ENCODE data around the gene DUOXA2.
A peak's percentile ranks its signal among the peaks of the same experiment; 100 is the strongest.

DUOXA2 gene

DNA sequence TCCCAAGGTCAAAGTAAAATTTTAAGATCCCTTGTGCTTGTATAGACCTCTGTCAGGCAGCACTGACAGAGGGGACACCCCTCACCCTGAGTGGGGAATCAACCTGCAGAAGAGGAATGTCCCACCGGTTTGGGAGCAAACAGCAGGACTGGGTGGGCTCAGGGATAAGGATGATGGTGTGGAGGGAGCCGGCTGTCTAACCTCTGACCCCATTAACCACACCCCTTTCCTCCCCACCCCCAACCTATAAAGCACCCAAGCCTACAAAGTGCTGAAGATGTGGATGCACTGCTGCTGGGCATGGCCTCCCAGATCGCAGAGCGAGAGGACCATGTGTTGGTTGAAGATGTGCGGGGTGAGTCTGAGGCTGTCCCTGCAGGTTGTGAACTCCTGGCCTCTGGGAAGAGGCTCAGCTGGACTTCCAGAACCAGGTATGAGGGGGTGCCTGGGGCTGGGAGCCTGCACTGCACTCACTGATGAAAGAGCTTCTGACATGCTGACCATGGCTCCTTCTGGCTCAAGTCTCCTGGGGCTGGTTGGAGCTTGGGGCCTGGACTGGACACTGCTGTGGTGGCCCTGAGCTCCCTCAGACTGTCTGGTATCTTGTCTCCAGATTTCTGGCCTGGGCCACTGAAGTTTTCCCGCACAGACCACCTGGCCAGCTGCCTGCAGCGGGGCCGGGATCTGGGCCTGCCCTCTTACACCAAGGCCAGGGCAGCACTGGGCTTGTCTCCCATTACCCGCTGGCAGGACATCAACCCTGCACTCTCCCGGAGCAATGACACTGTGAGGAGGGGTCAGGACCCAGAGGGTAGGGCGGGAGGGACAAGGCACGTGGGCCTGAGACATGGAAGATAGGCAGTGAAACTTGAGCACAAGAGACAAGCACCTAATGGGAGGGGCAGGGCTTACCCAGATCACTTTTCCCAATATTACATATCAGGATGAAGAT, 25.0 kb downstream of the DUOXA2 start:
- no peak for DNase-seq

- DNase-seq = no peak
Observed at GRCh38 chr15:45139770-45140169, 25.6 kb downstream of the DUOXA2 start.

DNA sequence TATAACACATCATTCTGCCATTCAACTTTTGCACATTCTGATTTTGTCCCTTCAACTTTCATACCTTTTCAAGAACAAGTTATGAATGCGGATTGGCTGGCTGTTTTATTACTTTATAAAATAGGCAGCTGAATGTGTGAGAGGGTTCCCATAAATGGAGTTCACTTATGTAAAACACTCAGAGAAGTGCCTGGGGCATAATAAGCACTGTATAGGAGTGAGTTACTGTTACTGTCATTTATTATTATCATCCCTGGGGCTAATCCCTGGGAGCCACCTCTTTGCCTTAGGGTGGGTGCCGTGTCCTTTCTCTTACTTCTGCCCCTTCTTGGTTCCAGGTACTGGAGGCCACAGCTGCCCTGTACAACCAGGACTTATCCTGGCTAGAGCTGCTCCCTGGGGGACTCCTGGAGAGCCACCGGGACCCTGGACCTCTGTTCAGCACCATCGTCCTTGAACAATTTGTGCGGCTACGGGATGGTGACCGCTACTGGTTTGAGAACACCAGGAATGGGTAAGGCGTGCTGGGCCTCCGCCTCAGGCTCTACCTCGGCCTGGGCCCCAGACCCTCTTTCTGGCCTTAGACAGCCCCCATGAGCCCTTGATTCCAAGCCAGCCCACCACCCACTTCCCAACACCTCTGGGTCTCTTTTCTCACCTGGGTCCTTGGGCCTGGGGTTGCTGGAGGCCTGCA, 26.6 kb downstream of the DUOXA2 start:
- no peak for DNase-seq

DNA sequence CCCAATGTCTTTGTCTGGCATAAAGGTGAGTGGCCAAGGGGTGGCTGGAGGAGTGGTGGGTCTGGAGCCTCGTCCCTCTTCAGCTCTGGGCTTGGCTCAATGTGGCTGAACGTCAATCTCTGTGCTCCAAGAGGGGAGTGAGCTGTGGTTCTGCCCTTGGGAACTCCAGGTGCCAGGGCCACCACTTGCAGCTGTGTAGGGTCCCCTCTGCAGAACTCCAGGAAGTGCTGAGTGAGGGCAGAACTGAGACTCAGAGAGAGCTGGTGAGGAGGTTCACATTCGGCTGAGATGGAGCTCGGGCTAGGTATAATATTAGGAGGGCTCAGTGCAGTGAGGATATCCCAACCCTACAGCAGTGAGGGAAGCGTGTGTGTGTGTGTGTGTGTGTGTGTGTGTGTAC, 27.3 kb downstream of the DUOXA2 start:
- no peak for DNase-seq

- no peak for DNase-seq
Observed at GRCh38 chr15:45143056-45143455, 28.9 kb downstream of the DUOXA2 start.

- DNase-seq = no peak
Observed at GRCh38 chr15:45143946-45144345, 29.8 kb downstream of the DUOXA2 start.

DNA sequence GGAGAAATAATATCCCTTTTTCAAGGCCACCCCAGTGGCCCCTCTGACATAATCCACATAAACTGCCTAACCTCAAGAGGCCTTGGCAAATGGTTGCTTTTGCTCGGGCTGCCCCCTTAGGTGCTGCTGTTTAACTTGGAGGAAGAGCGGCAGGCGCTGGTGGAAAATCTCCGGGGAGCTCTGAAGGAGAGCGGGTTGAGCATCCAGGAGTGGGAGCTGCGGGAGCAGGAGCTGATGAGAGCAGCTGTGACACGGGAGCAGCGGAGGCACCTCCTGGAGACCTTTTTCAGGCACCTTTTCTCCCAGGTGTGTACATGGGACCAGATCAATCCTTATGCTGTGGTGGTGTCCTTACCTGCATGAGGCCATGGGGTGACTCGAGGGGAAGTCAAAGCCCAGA, 30.6 kb downstream of the DUOXA2 start:
- no peak for DNase-seq

GRCh38 chr15:45146405-45146804, 32.3 kb downstream of the DUOXA2 start:
- no peak for DNase-seq

GRCh38 chr15:45147606-45148005, 33.5 kb downstream of the DUOXA2 start:
- no peak for DNase-seq

GRCh38 chr15:45148076-45149059, 34.2 kb downstream of the DUOXA2 start:
- no peak for DNase-seq

DNA sequence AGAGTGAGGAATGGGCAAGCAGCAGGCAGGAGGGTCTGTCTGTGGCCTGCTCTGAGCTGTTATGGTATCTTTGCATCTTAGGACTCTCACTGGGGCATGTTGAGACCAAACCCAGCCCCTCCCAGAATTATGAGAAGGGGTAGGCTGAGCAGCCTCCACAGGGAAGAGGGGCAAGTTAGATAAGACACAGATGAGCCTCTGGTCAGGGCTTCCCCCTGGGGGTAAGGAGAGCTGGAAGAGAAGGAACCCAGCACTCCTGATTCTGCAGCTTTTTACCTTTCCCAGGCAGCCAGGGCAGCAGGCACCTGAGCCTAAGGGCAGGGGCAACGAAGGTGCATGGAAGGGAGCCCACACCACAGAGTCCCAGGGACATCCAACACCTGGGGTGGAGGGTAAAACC, 34.9 kb downstream of the DUOXA2 start:
- no peak for DNase-seq

DNA sequence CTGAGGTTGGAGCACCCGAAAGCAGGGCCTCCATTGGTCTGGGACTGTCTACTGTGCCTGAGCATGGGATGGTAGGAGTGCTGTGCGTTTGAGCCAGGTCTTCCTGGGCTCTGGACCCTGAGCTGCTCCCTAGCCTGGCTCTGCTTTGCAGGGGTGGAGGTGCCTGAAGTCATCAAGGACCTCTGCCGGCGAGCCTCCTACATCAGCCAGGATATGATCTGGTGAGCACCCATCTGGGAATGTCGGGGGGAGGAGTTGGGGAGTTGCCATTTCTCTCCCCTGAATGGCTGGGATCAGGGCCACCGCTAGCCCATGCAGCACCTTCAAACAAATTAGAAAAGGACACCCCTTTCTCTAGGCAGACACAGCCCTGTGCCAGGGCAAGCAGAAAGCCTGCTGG, 36.4 kb downstream of the DUOXA2 start:
- DNase-seq = no peak

GRCh38 chr15:45150997-45151396, 36.9 kb downstream of the DUOXA2 start:
- DNase-seq = no peak

DNA sequence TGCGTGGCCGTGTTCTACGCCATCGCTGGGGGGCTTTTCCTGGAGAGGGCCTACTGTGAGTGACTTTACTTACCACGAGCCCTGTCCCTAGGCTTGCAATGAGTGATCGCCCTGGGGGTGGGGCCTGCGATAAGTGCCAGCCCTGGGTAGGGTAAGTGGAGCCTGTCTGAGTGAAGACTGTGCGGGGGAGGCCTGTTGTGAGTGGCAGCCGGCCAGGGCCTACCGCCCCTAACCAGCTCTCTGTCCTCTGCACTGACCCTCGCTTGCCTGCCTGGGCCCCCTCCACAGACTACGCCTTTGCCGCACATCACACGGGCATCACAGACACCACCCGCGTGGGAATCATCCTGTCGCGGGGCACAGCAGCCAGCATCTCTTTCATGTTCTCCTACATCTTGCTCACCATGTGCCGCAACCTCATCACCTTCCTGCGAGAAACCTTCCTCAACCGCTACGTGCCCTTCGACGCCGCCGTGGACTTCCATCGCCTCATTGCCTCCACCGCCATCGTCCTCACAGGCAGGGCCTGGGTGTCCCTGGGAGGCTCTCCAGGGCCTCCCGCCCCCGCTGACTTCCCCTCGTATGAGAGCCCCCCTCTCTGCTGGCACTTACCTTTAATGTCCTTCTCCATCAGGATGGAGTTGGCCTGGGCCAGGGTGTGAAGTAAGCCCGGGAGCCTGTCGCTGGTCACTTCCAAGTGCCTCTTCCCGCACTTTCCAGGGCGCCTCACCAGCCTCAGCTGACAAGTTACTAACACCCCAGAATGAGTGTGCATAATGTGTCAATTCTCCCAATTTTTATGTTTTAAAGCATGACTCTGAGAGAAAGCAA, 38.1 kb downstream of the DUOXA2 start:
- no peak for DNase-seq

DNA sequence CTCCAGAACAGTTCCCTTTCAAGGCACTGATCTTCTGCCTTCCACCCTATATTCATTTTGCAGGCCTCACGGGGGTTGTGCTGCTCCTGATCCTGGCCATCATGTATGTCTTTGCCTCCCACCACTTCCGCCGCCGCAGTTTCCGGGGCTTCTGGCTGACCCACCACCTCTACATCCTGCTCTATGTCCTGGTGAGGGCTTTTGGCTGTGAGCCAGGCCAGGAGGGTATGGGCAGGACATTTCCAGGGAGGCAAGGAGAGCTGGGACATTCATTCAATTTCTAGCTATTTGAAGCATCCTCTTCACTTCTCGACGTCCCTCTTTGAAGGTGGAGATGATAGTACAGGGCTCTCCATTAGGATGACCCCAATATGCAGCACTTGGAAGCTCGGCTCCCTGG, 41.6 kb downstream of the DUOXA2 start:
- DNase-seq = no peak

GRCh38 chr15:45156744-45157455, 42.8 kb downstream of the DUOXA2 start:
- DNase-seq = no peak

DNA sequence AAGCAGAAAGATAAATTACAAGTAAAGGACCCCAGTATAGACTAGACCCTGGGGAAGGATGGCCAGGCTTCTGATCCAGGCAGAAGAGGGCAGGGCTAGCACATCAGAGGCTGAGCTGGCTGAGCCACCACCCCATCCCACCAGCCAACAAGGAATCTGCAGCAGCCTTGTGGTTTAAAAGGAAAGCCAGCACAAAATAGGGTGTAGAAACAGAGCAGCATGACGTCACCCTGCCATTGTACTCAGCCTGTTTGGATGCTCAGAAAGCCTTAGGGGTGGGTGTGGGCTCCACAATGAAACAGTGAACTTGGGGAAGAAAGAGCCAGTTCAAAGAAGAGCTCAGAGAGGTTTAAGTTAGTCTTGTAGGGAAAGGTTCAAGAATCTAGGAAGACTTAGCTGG, 43.8 kb downstream of the DUOXA2 start:
- DNase-seq = no peak

DNA sequence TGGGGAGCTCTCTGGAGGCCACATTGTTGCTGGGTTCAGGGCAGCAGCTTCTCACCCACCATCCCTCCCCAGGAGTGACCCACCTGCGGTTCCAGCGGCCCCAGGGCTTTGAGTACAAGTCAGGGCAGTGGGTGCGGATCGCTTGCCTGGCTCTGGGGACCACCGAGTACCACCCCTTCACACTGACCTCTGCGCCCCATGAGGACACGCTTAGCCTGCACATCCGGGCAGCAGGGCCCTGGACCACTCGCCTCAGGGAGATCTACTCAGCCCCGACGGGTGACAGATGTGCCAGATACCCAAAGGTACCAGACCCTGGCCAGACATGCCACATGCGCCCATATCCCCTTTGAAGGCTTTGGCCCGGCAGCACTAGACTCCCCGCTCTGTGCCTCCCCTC, 47.5 kb downstream of the DUOXA2 start:
- no peak for DNase-seq

- DNase-seq = peak; percentile 71
Observed at GRCh38 chr15:45162771-45163507, 48.8 kb downstream of the DUOXA2 start.

GRCh38 chr15:45163508-45163856, 49.4 kb downstream of the DUOXA2 start:
- no peak for DNase-seq

DNA sequence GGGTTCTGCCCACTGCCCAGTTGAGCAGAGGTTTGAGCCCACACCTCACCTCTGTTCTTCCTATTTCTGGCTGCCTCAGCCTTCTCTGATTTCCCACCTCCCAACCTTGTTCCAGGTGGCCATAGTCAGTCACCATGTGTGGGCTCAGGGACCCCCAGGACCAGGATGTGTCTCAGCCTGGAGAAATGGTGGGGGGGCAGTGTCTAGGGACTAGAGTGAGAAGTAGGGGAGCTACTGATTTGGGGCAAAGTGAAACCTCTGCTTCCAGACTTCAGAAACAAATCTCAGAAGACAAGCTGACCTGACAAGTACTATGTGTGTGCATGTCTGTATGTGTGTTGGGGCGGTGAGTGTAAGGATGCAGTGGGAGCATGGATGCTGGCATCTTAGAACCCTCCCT, 50.8 kb downstream of the DUOXA2 start:
- no peak for DNase-seq

All from CD4-positive, alpha-beta T cell treated with Interleukin-17A for 1 hour (primary cell).